ENCODE data around the gene CFP.
"Not testable (repeated sequence)": the region's sequence is repeated elsewhere in the genome, so short reads cannot be mapped to it uniquely, and the experiment has no call there.

CFP gene

GRCh38 chrX:47605024-47605423 lies 24.7 kb downstream of the CFP start:
- DNase-seq (ENCODE audit: low spot score) = no peak

- not testable (repeated sequence) for DNase-seq (ENCODE audit: low spot score)
Measured at GRCh38 chrX:47603125-47603524, 26.6 kb downstream of the CFP start.

- no peak for DNase-seq (ENCODE audit: low spot score)
Measured at GRCh38 chrX:47597222-47597621, 32.5 kb downstream of the CFP start.

GRCh38 chrX:47596256-47596655 lies 33.5 kb downstream of the CFP start:
- DNase-seq (ENCODE audit: low spot score) = no peak

GRCh38 chrX:47595716-47596251 lies 33.9 kb downstream of the CFP start:
- no peak for DNase-seq (ENCODE audit: low spot score)

- DNase-seq (ENCODE audit: low spot score) = no peak
Measured at GRCh38 chrX:47593522-47593921, 36.2 kb downstream of the CFP start.

- DNase-seq (ENCODE audit: low spot score) = no peak
Measured at GRCh38 chrX:47590984-47591383, 38.7 kb downstream of the CFP start.

GRCh38 chrX:47587906-47588735 lies 41.6 kb downstream of the CFP start:
- no peak for DNase-seq (ENCODE audit: low spot score)

- DNase-seq (ENCODE audit: low spot score) = no peak
Measured at GRCh38 chrX:47587091-47587891, 42.4 kb downstream of the CFP start.

- no peak for DNase-seq (ENCODE audit: low spot score)
Measured at GRCh38 chrX:47586043-47586787, 43.5 kb downstream of the CFP start.

- no peak for DNase-seq (ENCODE audit: low spot score)
Measured at GRCh38 chrX:47585273-47585672, 44.5 kb downstream of the CFP start.

- no peak for DNase-seq (ENCODE audit: low spot score)
Measured at GRCh38 chrX:47584714-47585113, 45.0 kb downstream of the CFP start.

- DNase-seq (ENCODE audit: low spot score) = no peak
Measured at GRCh38 chrX:47583240-47583861, 46.4 kb downstream of the CFP start.

- DNase-seq (ENCODE audit: low spot score) = peak; percentile 75
Measured at GRCh38 chrX:47581731-47582647, 47.7 kb downstream of the CFP start, which contains the start of gene TIMP1. TIMP1 (plus strand) TSS chrX:47582436; CDS start chrX:47583416, 980 bp downstream.

- no peak for DNase-seq (ENCODE audit: low spot score)
Measured at GRCh38 chrX:47579537-47579936, 50.2 kb downstream of the CFP start.

- no peak for DNase-seq (ENCODE audit: low spot score)
Measured at GRCh38 chrX:47578692-47579091, 51.0 kb downstream of the CFP start.

GRCh38 chrX:47577901-47578300 lies 51.8 kb downstream of the CFP start:
- no peak for DNase-seq (ENCODE audit: low spot score)

- DNase-seq (ENCODE audit: low spot score) = no peak
Measured at GRCh38 chrX:47577424-47577823, 52.3 kb downstream of the CFP start.

GRCh38 chrX:47576021-47576898 lies 53.5 kb downstream of the CFP start:
- no peak for DNase-seq (ENCODE audit: low spot score)
